ENCODE measurements around the gene ARFIP1.
"Not testable (repeated sequence)": the region's sequence is repeated elsewhere in the genome, so short reads cannot be mapped to it uniquely, and the experiment has no call there.

The ARFIP1 gene

GRCh38 chr4:152779513-152780266 lies at the start of gene ARFIP1, which contains the start of gene TIGD4:
Gene ARFIP1 (plus strand): TSS chr4:152779954. CDS start chr4:152829634, 49,680 bp downstream.
Gene TIGD4 (minus strand): TSS chr4:152779730. CDS start chr4:152771004, 8,726 bp downstream.
- peak; percentile 59 for DNase-seq

DNA sequence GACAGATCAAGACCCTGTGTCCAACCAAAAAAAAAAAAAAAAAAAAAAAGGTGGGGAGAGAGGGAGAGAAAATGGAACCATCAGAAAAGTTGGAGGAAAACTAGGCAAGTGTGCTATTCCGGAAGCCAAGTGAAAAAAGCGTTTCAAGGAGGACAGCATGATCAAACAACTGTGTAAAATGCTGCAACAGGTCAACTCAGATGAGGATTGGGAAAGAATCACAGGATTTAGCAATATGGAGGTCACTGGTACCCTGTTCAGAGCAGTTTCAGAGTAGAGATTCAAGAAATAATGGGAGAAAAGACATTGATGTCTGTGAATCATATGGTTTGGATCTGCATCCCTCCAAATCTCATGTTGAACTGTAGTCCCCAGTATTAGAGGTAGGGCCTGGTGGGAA lies 47.8 kb upstream of the ARFIP1 start:
- no peak for DNase-seq

DNA sequence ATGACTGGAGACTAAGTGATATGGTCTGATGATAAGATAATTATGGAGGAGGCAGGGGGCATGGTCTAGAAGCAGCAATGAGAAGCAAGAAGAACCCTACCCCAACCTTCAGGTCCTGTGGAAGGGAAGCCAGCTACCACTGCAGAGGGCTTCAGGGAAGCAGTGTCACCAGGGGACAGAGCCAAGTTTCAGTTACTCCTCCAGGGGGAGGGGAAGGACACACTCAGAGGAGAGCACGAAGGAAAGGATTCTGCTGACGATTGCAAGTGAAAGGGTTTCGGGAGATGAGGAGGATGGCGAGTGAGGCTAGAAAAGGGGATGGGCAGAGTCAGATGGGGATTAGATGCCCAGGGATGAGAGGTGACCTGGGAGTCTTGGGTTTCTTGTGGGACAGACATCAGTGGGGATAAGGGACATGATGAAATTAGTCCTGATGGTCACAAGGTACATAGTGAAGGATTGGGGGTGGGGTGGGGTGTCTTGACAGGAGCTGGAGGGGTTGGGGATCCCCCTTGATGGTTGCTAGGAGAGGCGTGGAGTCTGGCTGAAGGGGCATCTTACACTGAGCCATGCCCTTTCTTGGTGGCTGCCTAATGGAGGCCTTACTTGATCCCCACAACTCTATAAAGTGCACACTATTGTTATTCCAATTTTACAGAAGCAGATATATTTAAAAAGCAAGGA lies 45.6 kb upstream of the ARFIP1 start:
- DNase-seq: no peak

DNA sequence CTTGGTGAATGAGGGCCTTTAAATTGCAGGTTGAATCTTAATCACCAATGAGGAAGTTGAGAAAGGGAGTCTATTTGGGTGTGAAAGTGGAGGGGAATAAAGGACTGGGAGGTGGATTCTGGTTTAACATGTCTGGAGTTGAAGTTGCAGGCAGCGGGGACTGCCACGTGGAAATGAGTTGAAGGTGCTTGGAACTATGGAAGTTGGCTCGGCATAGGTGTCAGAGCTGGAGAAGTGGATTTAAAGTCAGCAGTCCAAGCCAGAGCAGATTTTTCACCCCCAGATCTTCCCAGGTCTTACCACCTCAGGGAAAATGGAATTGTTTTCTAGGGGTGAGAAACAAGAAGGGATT lies 45.1 kb upstream of the ARFIP1 start:
- DNase-seq: no peak

DNA sequence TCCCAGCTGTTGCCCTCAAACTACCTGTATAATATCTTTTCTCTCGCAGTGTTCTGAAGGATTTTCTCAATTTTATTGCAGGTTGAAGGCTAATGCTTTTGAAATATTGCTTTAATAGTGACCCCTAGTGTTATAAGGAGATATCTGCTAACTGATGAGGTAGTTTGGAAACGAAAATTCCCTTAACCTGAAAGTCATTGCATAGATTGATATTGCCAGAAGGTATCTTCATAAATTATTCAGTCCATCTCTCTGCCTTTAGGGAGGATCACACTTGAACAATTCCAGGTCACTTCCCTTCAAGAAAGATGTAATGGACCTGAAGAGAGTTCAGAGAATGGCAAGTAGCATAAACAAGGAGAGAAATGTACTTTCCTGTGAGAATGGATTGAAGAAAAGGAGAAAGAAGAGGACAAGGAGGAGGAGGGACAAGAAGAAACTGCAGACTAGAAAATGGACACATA lies 44.3 kb upstream of the ARFIP1 start:
- DNase-seq: no peak

GRCh38 chr4:152735906-152736305 lies 43.8 kb upstream of the ARFIP1 start:
- no peak for DNase-seq

DNA sequence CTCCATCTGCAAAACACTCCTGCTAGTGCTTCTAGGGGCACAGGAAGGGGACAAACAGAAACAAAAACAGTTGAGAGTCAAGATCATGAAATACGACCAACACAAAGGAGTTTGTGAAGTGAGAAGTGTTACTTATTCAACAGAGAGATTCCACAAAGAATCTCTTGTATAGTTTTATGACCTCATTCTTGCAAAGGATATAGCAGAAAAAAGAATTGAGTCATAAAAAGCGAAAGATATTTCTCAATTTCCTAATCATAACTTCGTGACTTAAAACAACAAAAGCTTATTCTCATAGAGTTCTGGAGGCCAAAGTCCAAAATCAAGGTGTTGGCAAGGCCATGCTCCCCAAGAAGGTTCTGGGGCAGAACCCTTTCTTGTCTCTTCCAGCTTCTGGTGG lies 40.9 kb upstream of the ARFIP1 start:
- DNase-seq: no peak

- DNase-seq: no peak
Measured at GRCh38 chr4:152747444-152747843, 32.3 kb upstream of the ARFIP1 start.

DNA sequence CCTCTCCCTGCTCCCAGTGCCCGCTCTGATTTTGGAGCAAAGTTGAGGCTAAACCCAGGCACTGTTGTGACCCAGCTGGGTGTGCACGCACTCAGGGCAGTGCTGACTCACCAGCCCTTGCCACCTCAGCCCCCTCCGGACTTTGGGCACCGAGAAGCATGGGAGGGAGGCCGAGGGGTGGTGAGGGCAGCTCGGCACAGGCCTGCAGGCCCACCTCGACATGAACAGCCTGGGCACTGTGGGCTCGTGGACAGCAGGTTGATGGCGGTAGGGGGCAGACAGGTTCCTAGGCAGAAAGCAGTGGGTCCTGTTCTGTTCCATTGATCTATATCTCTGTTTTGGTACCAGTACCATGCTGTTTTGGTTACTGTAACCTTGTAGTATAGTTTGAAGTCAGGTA lies 31.1 kb upstream of the ARFIP1 start:
- DNase-seq: no peak

DNA sequence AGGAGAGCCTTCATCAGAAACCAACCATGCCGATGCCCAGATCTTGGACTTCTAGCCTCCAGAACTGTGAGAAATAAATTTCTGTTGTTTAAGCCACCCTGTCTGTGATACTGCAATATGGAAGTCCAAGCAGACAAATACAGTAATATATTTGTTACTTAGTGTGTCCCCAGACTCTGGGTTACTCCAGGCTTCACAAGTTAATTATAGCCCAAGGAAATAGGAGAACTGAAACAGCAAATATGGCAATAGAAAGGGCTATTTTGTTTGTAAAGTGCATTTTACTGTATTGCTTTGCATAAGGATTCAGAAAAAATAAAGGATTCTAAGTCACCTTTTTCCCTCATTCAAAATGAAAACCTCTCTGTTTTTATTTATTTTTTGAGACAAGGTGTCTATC lies 16.0 kb upstream of the ARFIP1 start:
- no peak for DNase-seq

DNA sequence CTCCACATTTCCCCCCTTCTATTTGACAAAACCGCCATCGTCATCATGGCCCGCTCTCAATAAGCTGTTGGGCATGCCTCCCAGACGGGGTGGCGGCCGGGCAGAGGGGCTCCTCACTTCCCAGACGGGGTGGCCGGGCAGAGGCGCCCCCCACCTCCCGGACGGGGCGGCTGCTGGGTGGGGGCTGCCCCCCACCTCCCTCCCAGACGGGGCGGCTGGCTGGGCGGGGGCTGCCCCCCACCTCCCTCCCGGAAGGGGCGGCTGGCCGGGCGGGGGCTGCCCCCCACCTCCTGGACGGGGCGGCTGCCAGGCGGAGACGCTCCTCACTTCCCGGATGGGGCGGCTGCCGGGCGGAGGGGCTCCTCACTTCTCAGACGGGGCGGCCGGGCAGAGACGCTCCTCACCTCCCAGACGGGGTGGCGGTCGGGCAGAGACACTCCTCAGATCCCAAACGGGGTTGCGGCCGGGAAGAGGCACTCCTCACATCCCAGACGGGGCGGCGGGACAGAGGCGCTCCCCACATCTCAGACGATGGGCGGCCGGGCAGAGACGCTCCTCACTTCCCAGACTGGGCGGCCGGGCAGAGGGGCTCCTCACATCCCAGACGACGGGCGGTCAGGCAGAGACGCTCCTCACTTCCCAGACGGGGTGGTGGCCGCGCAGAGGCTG lies 14.6 kb upstream of the ARFIP1 start:
- DNase-seq: not testable (repeated sequence)

GRCh38 chr4:152771741-152772533 lies 7.8 kb upstream of the ARFIP1 start:
- DNase-seq: no peak

- DNase-seq: no peak
Measured at GRCh38 chr4:152773339-152773738, 6.4 kb upstream of the ARFIP1 start.

DNA sequence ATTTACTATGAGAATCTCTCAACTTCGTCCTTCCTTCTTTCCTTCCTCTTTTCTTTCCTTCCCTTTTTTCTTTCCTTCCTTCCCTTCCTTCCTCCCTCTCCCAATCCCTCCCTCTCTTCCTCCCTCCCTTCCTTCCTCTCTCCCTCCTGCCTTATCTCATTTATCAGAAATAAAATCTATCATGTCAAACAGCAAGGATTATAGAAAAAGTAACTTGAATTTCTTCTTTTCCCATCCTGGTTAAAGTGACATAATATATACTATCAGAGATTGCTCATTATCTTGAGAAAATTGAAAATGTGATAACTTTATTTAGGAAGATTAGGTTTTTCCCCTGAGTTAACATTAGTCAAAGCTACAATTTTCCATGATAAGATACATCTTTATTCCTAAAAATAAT lies 5.8 kb upstream of the ARFIP1 start:
- DNase-seq: no peak

DNA sequence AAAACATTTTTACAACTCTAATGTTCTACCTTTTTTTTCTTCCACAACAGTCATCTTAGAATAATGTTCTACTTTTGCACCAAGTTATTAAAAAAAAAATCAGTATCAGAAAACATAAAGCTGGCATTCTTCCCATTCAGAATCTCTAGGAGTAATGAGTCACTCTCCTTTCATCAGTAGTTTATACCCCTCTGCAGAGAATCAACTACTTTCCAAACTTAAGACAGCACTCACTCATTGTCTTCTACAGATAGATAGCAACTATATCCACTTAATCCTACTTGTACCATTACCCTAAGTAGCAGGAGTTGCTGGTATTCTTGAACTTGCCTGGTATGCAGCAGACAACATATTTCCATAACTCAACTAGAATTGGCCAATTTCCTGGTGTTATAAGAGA lies 3.4 kb upstream of the ARFIP1 start:
- DNase-seq: no peak

- no peak for DNase-seq
Measured at GRCh38 chr4:152777488-152777887, 2.3 kb upstream of the ARFIP1 start.

DNA sequence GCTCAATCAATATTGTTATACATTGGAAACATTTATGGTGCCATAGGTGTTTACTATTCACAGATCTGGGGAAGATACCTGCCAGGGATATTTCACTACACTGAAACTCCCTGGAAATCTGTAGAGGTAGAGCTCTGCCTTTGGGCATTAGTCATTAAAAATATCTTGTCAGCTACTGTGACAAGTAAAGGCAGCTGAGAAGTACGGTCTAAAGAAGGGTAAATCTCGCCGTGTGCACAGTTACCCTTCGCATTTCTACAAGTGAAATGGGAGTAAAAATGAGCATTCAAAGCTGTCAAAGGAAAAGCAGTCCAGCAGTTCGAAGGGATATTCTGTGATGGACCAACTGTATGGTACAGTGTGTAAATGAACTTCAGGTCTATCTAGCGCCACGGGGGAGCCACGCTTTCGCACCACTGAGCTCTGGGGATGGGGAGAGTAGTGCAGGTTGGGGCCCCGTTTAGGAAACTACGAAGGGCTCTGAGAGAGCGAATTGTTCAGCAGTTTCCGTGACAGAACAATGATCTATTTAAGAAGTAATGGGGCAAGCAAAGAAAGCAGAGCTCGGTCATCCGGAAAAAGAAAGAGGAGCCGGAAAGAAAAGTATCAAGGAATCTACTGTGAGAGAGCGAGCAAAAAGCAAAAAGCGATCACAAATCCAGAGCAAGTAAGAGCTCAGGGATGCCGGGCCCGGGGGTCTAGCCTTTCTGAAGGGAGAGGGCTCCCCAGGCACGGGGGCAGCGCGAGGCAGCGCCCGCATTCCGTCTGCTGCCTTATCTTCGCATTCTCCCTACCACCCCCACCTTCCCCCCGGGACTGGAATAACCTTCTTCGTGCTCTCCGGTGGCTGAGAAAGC lies 870 bp upstream of the ARFIP1 start:
- no peak for DNase-seq

DNA sequence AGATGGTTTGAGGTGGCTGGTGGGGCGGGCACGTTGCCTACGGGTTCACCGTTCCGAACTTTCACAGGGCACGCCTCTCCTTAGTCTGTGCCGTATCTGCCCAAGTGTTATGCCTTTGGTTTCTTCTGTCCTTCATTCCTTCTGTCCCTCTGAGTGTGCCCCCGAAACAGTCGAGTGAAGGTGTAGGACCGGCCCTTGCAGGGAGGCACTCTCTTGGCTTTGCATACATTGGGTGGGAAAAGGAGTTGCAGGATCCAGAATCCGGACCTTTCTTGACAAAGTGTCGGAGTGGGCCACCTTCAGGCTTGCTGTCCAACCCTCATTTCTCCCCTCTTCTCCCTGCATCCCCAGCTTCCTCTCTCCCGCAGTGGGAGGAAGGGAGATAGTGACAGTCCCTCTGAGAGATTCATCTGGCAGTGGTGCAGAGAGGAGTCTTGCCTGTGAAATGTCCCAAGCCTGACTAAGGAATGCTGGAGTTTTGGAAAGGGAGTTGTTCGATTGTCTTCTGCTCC lies 569 bp downstream of the ARFIP1 start:
- DNase-seq: no peak

GRCh38 chr4:152784490-152785350 lies 5.0 kb downstream of the ARFIP1 start:
- no peak for DNase-seq

Measured in NCI-H2081 treated with DMSO at 0.1 percent for 48 hours (cell line).